Right atrium auricular region (tissue), 2 donors: ENCODE results near the gene COBL. TPM values are rescaled to one million over a fixed set of nuclear protein-coding genes. Genes with fewer than 3 reads are reported as not detected.

Source experiments
- DNase-seq: peaks from one replicate; pipeline ENCODE4 v3.0.0-alpha.2; 2019; ENCODE audit warnings: low spot score
- H3K27ac ChIP-seq, 2 donors: fragments of 200-600 bp; sonication (generic); 1 replicate in 1 of 2; 2 replicates in 1 of 2; pipeline ENCODE4 v1.5.1; 2016 to 2019
- H3K27me3 ChIP-seq, 2 donors: fragments of 200-600 bp; sonication (generic); one replicate each; pipeline versions ENCODE4 v1.5.1 to v1.6.0; 2017 to 2019
- H3K36me3 ChIP-seq: fragments of 200-600 bp; sonication (generic); one replicate; pipeline ENCODE4 v1.5.1; 2016
- H3K4me1 ChIP-seq, 2 donors: fragments of 200-600 bp; sonication (generic); one replicate each; pipeline versions ENCODE4 v1.5.1 to v1.6.0; 2017 to 2019
- H3K4me3 ChIP-seq, 2 donors: fragments of 200-600 bp; sonication (generic); 1 replicate in 1 of 2; 2 replicates in 1 of 2; pipeline ENCODE4 v1.5.1; 2017 to 2019; ENCODE audit warnings: mild to moderate bottlenecking in 1 of 2, moderate library complexity in 1 of 2
- H3K9me3 ChIP-seq, 2 donors: fragments of 200-600 bp; sonication (generic); one replicate each; pipeline ENCODE4 v1.5.1; 2019
- total RNA-seq, 2 donors: library from RNA; depleted of rRNA; stranded (reverse); fragments of >200 nt; gene quantifications; one replicate each; pipeline ENCODE4 v1.1.0, GENCODE V29; 2016
- TF ChIP-seq, protein P1 (sequence below), 2 donors: fragments of 200-600 bp; sonication (generic); IDR thresholded peaks; one replicate each; pipeline ENCODE4 v1.5.1; 2019; ENCODE audit warnings: antibody characterized with exemption in 2 of 2

COBL gene
- total RNA-seq, 2 donors from 2014 or later = 26.3 to 31.4 TPM

DNA sequence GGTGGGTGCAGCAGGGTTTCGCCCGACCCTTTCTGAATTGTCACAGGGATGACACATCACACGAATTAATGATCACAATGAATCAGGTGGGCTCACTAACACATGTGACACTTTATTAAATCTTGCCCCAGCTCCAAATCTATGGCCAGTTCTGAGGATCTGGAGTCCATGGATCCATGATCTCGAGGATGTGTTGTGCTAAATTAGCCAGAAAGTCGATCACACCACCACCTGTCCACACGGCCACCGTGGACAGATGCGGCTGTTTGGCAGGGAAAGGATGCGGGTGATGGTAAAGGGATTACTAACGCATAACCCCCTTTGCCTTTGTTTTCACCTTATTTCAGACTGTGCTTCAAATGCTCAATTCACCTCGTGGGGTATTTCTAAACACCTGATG, 96.4 kb downstream of the COBL start:
- no peaks in the 10 kb centered on the region for H3K4me1 ChIP-seq
- H3K9me3 ChIP-seq = no peaks in the 10 kb centered on the region
- no peaks in the 10 kb centered on the region for H3K27me3 ChIP-seq
- H3K27ac ChIP-seq = no peak overlapping the region
- TF ChIP-seq, protein P1, sequence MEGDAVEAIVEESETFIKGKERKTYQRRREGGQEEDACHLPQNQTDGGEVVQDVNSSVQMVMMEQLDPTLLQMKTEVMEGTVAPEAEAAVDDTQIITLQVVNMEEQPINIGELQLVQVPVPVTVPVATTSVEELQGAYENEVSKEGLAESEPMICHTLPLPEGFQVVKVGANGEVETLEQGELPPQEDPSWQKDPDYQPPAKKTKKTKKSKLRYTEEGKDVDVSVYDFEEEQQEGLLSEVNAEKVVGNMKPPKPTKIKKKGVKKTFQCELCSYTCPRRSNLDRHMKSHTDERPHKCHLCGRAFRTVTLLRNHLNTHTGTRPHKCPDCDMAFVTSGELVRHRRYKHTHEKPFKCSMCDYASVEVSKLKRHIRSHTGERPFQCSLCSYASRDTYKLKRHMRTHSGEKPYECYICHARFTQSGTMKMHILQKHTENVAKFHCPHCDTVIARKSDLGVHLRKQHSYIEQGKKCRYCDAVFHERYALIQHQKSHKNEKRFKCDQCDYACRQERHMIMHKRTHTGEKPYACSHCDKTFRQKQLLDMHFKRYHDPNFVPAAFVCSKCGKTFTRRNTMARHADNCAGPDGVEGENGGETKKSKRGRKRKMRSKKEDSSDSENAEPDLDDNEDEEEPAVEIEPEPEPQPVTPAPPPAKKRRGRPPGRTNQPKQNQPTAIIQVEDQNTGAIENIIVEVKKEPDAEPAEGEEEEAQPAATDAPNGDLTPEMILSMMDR (IDR thresholded peaks at IDR 0.05) = no peak
- DNase-seq = peak; percentile 34
- no peak overlapping the region for H3K4me3 ChIP-seq
- H3K36me3 ChIP-seq = no peaks in the 10 kb centered on the region

DNA sequence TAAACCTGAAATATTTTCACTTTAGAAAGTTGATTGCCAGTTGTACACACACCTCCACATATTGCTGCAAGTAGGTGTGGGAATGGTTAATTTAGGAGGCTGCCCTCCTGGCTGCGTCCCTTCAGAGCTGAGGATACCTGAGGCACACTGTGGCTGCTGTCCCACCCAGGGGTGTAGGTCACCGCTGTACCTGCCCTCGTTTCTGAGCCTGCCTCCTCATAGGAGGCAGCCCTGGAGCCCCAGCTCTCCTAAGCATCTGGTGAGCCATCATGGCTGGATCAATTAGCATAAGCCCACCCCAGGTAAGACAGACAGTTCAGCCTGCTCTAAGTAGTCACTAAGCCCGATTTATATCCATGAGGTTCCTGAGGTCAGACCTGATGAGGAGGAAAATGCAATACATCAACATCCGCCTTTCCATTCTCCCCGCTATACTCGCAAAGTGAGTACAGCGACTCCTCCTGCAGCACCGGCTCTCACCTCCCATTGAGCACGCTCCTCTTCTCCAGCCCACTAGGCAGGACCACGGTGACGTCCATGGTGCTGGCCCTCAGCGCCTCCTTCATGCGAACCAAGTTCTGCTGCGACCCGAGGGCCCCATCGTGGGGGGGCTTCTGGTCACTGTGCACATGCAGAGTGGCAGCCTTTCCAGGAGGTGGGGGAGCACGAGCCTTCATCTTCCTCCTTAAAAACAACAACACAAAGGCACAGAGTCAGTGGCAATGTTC, 97.2 kb downstream of the COBL start:
- H3K4me3 ChIP-seq = no peak overlapping the region
- no peak overlapping the region for H3K27ac ChIP-seq
- DNase-seq = peak; percentile 42
- no peaks in the 10 kb centered on the region for H3K4me1 ChIP-seq
- TF ChIP-seq, protein P1 (IDR thresholded peaks at IDR 0.05) = no peak
- H3K27me3 ChIP-seq = no peaks in the 10 kb centered on the region
- H3K36me3 ChIP-seq = no peaks in the 10 kb centered on the region
- no peaks in the 10 kb centered on the region for H3K9me3 ChIP-seq

- Histone ChIP-seq H3K27ac (no peak overlapping the region), H3K9me3 (no peaks in the 10 kb centered on the region), H3K36me3 (no peaks in the 10 kb centered on the region), H3K27me3 (no peaks in the 10 kb centered on the region), H3K4me3 (no peak overlapping the region), H3K4me1 (no peaks in the 10 kb centered on the region)
- peak; percentile 34 for DNase-seq
- TF ChIP-seq, protein P1 (IDR thresholded peaks at IDR 0.05) = no peak
Observed at GRCh38 chr7:51217804-51218203, 98.8 kb downstream of the COBL start.

DNA sequence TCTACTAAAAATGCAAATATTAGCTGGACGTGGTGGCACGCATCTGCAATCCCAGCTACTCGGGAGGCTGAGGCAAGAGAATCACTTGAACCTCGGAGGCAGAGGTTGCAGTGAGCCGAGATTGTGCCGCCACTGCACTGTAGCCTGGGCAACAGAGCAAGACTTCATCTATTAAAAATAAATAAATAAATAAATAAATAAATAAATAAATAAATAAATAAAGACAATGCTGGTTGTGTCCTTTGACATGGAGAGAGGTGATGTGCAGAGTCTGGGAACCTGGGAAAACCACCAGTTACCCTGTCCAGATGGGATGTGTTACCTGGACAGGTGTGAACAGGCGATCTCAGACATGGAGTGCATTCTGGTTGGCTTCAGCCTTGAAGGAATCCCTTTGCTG, 102.5 kb downstream of the COBL start:
- H3K36me3 ChIP-seq = no peaks in the 10 kb centered on the region
- no peak overlapping the region for H3K4me3 ChIP-seq
- no peak for DNase-seq

GRCh38 chr7:51213618-51214017, 103.0 kb downstream of the COBL start:
- TF ChIP-seq, protein P1 (IDR thresholded peaks at IDR 0.05) = no peak

More for the DNA sequence above, 102.5 kb downstream of the COBL start:
- no peaks in the 10 kb centered on the region for H3K9me3 ChIP-seq
- TF ChIP-seq, protein P1 (IDR thresholded peaks at IDR 0.05) = no peak
- H3K27me3 ChIP-seq = no peaks in the 10 kb centered on the region
- no peaks in the 10 kb centered on the region for H3K4me1 ChIP-seq
- no peak overlapping the region for H3K27ac ChIP-seq

GRCh38 chr7:51210766-51211165, 105.8 kb downstream of the COBL start:
- no peak for DNase-seq
- Histone ChIP-seq H3K36me3 (no peaks in the 10 kb centered on the region), H3K4me3 (no peak overlapping the region), H3K27me3 (no peaks in the 10 kb centered on the region), H3K9me3 (no peaks in the 10 kb centered on the region), H3K4me1 (no peaks in the 10 kb centered on the region), H3K27ac (no peak overlapping the region)
- TF ChIP-seq, protein P1 (IDR thresholded peaks at IDR 0.05) = no peak

More at GRCh38 chr7:51213618-51214017, 103.0 kb downstream of the COBL start:
- DNase-seq = no peak
- Histone ChIP-seq H3K4me1 (no peaks in the 10 kb centered on the region), H3K36me3 (no peaks in the 10 kb centered on the region), H3K4me3 (no peak overlapping the region), H3K27me3 (no peaks in the 10 kb centered on the region), H3K9me3 (no peaks in the 10 kb centered on the region), H3K27ac (no peak overlapping the region)
